ENCODE data around the gene CHST10. TPM values are rescaled to one million over a fixed set of nuclear protein-coding genes. Genes with fewer than 3 reads are reported as not detected.

CHST10 gene
- total RNA-seq, 1 experiment from 2014 or later, result 29.7 TPM

GRCh38 chr2:100407563-100407962 lies 9.9 kb downstream of the CHST10 start:
- no peak overlapping the region for H3K14ac ChIP-seq (ENCODE audit: insufficient read depth, low read length)
- H3K23me2 ChIP-seq (ENCODE audit: insufficient read length, low read depth, low read length, poor library complexity, severe bottlenecking), result no peaks in the 10 kb centered on the region
- H3K23ac ChIP-seq (ENCODE audit: insufficient read length, low read depth, low read length), result no peak overlapping the region
- H3K36me3 Mint-ChIP-seq (ENCODE audit: insufficient read depth in 1 of 3, low read depth in 3 of 3), result peaks cover 34 to 50% (median 47%) of the 10 kb centered on the region in 3 experiments
- no peaks in the 10 kb centered on the region for H3K79me1 ChIP-seq (ENCODE audit: insufficient read depth, low read depth, low read length, poor library complexity, severe bottlenecking)
- no peak overlapping the region for H2BK20ac ChIP-seq (ENCODE audit: low read depth, low read length, poor library complexity, severe bottlenecking)
- H3K9me3 Mint-ChIP-seq, result no peaks in the 10 kb centered on the region
- H4K91ac ChIP-seq (ENCODE audit: insufficient read length, low read depth, low read length), result no peak overlapping the region
- no peak overlapping the region for H2BK120ac ChIP-seq (ENCODE audit: low read depth, low read length, poor library complexity, severe bottlenecking)
- no peak overlapping the region for H3K4me3 Mint-ChIP-seq
- peaks cover 4% of the 10 kb centered on the region; the same call in 1 of the 2 replicates for H3K79me2 ChIP-seq (ENCODE audit: insufficient read depth, low read length)
- H3K56ac ChIP-seq (ENCODE audit: insufficient read length, low read depth, low read length), result no peak overlapping the region
- H3T11ph ChIP-seq (ENCODE audit: low read length), result no peak overlapping the region
- H2BK15ac ChIP-seq (ENCODE audit: low read depth, low read length), result no peak overlapping the region
- no peak overlapping the region for H4K5ac ChIP-seq (ENCODE audit: insufficient read length, low read depth, low read length)
- no peaks in the 10 kb centered on the region for H4K20me1 ChIP-seq (ENCODE audit: control insufficient read depth, insufficient read depth, insufficient read length)
- H3K9ac ChIP-seq (ENCODE audit: extremely low read depth, insufficient read length, low read length), result no peak overlapping the region
- H2AK5ac ChIP-seq (ENCODE audit: insufficient read length, low read length), result no peak overlapping the region
- no peak overlapping the region for H3K4ac ChIP-seq (ENCODE audit: low read depth, low read length)
- no peak overlapping the region for H2BK12ac ChIP-seq (ENCODE audit: insufficient read length, low read depth, low read length)
- H3K4me2 ChIP-seq (ENCODE audit: insufficient read depth, insufficient read length, low read length), result no peak overlapping the region
- no peaks in the 10 kb centered on the region for H3K9me3 ChIP-seq (ENCODE audit: control insufficient read depth, low read depth, low read length)
- H3K27ac ChIP-seq (ENCODE audit: insufficient read length, low read depth, low read length), result no peak overlapping the region
- peaks cover 21% of the 10 kb centered on the region; the same call in 1 of the 2 replicates for H3K4me1 ChIP-seq (ENCODE audit: insufficient read depth, low read length)
- no peak overlapping the region for H2BK5ac ChIP-seq (ENCODE audit: insufficient read length, low read length)
- no peak overlapping the region for H3K27ac Mint-ChIP-seq
- H3K27me3 ChIP-seq (ENCODE audit: insufficient read depth, low read length), result no peaks in the 10 kb centered on the region
- no peak for TF ChIP-seq CTCF (conservative IDR thresholded peaks at IDR 0.05)
- no peak overlapping the region for H4K8ac ChIP-seq (replicated peaks; ENCODE audit: insufficient read length, low read depth, low read length)
- no peak overlapping the region for H3K18ac ChIP-seq (ENCODE audit: insufficient read length, low read depth, low read length)
- H3K27me3 Mint-ChIP-seq (ENCODE audit: low read depth), result peaks cover 3% of the 10 kb centered on the region
- peaks cover 48% of the 10 kb centered on the region in 2 experiments for H3K4me1 Mint-ChIP-seq
- no CpG with 5 or more reads among the region's 6 CpGs for WGBS (ENCODE audit: extremely low coverage, insufficient read length, low lambda C conversion rate)
- no peak for DNase-seq
- H2AFZ ChIP-seq (ENCODE audit: low read length), result no peak overlapping the region
